IPS-11a (cell line): ENCODE data around the gene POU3F1.

Experiments used
- H3K4me3 ChIP-seq: one replicate; pipeline ENCODE4 v1.5.1; 2013; ENCODE audit warnings: low read depth, low read length, control low read depth

POU3F1 gene

DNA sequence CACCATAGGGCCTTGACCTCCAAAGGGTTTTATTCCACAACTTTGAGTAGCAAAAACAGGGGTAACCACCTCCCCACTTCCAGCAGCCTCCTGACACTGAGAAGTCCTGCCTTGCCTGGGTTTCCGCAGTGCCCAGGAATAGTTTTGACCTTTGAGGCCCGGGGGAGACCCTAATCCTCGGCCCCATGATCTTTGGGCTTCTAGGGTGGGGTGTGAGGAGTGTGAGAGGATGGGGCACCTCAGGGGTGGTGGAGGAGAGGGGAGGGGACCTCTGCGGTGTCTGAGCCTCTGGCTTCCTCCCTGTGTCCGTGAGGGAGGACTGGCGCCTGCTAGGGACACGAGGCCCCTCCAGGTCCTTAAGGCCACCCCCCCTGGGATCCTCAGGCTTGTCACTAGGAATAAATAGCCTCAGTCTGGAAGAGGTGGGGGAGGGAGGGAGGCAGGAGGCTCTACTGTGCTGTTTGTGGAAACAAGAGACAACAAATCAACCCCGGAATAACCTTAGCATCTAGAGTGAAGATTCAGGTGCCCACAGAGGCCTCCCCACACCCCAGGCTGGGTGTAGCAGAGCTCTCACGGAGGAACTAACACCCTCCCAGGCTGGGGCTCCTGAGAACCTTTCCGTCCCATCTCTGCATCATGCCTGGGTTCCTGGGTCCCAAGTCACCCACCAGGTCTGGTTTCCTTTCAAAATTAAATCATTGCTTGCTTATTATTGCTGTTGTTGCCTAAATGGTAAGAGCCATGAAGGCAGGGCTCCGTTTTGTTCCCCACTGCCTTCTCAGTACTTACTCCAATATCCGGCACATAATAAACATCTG is 40.4 kb downstream of the POU3F1 start:
- H3K4me3 ChIP-seq: peak overlapping the region; percentile 33

DNA sequence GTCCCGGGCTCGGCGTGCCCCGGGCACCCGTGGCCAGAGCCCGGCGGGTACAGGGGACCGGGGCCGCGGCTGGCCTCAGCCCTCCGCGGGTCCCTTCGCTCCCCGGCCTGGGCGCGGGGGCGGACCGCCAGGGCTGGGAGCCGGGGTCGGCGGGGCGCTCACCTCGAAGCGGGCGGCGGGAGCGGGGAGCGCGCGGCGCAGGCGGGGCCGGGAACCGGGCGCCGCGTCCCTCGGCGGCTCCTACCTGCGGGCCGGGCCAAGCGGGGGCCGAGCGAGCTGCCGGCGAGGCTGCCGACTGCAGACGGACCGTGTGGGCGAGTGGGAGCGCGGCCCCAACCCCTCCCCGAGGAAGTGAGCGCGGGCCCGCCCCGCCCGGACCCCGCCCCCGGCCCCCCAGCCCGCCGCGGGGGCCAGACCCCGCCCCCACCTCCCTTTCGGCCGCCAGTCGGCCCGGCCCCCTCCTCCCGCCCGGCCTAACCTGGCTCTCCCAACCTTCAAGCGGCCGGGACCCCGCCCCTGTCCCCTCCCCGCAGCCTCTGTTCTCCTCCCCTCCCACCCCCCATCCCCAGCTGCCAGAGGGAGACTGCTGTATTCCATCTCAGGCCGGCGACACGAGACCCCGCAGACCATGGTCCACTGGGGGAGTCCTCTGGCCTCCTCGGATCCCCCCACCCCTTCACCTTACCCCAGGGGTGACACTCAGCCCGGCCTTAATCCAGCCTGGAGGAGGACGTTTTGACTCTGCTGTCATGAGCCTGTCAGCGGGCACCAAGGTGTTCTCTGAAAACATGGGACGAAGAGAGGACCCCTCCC is 41.2 kb downstream of the POU3F1 start, which contains the start of gene FHL3:
Gene FHL3 (minus strand): TSS at position 320 of the 813 bp plus-strand sequence. CDS start 6,102 bp downstream, outside the sequence.
- H3K4me3 ChIP-seq: peak within 1 kb of the TSS; percentile 78

DNA sequence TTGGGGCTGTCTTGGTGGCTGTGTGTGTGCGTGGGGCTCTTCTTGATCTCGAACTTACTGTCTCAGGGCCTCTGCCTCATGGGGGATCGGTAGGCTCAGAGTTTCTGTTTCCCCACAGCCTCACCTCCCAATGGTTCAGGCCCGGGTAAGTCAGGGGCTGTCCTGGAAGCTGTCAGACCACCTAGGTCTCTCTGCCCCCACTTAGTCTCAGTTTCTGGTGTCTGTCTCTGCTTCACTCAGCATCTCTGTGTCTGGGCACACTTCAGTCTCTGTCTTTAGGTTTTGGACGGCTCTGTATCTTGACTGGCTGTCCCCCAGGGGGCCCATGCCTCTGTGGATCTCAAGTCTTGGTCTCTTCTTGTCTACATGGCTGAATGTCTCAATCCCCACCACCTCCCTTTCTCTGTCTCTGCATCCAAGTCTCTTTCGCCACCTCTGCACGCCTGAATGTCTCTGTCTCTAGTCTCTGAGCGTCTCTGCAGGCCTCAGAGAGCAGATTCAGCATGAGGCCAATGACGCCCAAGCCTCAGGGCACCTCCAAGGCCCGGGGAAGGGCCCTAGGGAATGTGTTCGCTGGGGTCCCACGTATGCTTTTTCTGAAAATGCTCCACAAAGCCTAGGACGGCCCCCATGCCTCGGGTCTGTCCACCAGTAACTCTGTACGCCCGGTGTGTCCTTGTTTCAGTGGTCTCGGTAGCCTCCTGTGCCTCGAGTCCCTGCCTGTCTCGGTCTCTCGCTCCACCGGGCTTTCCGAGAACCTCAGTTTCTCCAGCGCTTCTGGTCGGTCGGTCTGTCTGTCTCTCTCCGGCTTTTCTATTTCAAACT is 42.1 kb downstream of the POU3F1 start:
- peak overlapping the region; percentile 78 for H3K4me3 ChIP-seq

DNA sequence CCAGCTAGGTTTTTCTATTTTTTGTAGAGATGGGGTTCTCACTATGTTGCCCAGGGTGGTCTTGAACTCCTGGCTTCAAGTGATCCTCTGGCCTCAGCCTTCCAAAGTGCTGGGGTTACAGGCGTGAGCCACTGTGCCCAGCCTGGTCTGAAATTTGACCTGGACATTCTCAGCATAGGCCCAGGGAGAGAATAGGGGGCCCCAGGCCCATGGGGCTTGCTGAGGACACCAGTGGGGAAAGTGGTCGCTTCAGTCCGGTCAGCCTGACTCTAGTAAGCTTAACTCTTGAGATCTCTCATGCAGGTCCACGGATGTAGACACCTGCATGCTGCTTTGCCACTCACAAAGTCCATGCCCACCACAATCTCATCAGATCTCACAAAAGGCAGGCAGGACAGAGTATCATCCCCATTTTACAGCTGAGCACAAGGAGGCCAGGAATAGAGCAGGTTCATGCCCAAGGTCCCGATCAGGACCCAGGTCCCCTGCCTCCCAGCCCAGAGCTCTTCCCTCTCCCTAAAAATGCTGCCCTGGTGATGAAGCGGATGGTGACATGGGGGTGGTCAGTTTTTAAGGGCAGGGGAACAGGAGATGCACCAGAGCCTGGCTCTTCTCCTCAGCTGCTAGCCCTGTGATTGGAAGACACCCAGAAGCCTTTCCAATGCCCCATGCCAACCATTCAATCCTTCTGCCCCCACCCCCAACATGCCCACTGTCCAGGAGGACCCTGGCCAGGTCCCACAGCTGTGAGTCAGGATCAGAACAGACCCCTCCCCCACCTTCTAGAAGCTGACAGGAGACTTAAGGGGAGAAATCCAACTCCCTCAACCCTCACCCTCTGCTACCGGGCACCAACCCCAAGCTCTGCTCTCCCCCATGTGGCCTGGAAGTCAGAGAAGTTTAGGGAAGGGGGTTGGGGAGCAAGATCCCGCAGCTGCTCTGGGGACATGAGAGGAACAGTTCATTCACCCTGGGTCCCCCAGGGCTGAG is 43.0 kb downstream of the POU3F1 start:
- H3K4me3 ChIP-seq: no peak overlapping the region

DNA sequence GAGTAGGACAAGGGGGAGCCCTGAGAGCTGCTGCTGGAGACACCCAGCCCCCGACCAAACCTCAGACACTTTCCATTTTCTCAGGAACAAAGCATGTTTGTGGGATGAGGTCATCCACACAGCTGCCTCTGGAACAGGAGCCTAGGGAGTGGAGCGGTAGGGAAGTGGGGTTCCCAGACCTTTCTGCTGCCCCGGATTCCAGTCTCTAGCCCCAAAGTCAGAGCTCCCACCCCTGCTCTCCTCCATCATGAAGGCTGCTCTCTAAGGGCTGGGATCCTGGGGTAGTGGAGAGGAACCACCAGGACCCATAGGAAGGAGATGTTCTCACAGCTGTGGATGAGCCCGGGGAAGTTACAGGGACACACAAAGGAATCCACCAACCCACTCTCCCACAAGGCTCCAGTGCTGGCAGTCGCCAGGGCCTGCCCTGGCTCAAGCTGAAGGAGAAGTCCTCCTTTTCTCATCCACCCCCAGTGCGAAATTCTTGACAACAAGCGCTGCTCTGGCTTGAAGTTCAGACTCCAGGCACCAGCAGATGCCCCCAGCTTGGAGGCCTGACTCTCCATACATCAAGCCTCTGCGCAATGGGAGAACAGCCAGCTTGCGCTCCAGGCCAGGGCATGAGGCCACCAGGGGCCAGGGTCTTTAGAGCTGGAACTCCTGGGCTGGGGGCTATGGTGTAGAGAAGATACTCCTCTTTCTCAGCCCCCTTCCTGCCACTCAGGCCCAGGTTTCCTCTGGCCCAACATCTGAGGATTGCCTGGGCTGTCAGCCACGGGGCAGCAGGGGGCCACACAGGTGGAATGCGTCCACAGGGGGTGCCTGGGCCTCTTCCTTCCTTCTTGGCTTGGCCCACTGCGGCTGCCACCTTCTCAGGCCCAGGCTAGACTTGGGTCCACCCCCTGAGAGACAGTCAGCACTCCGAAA is 45.8 kb downstream of the POU3F1 start:
- no peak overlapping the region for H3K4me3 ChIP-seq

DNA sequence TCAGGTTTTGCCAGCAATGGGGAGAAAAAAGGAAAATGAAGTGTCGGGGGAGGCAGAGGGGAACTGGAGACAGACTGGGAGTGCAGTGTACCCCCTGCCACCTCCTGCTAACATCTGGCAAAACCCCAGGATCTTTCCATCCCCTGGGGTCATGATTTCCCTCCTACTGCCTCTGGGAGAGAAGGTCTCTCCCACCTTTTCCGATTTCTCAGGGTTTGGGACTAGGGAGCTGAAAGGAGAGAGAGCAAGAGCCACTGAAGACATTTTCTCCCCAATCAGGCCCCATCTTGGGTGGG is 46.4 kb downstream of the POU3F1 start:
- no peak overlapping the region for H3K4me3 ChIP-seq

DNA sequence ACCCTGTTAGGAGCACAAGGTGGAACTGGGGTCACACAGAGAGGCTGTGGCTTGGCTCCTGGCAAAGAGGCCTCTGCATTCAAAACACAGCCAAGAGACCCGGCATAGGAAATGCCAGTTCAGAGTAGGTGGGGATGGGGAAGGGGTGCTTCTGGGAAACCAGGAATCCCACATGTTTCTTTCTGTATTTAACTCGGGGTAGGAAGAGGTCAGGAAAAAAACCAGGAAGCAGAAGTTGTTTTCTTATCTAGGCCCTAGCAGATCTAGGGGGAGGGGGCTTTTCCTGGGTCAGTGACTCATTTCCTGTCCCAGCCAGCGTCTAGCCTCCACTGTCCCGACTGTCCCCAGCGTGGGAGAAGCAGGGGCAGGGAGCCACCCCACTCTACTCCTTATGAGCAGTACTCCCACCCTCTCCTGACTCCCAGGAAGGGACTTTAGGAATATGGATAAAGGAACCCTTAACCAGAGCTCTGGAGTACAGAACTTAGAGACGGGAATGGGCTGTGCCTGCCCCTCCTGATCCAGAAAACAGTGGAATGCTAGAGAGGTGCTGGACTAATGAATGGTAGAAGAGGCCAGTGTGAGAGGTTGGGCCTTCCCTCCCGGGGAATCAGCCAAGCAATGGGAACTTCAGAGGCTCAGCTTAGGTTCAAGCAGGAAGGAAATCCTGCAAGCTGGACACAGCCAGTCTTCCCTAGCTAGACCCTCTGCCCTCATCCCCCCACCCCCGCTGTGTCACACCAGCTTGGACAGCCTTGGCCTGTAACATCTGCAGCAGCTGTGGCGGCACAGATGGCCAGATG is 47.0 kb downstream of the POU3F1 start:
- H3K4me3 ChIP-seq: no peak overlapping the region

DNA sequence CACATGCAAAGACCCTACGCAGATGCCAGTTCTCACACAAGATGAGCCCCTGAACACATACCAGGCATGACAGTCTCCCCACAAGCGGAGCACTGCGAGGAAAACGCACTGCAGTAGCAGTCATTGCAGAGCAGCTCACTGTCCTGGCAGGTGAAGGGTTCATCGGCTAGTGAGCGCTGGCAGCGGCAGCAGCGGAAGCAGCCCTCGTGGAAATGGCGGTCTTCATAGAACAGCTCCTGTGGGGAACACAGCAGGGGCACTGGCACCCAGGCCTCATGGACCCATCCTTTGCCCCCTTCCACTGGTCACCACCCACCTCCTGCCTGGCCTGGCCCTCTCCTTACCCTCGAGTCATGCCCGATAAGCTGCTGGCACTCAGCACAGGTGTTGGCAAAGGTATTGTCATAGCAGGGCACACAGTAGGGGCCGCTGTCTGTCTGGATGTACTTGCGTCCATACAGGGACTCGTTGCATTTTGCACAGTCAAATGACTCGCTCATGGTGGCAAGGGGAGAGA is 47.6 kb downstream of the POU3F1 start:
- H3K4me3 ChIP-seq: no peak overlapping the region

DNA sequence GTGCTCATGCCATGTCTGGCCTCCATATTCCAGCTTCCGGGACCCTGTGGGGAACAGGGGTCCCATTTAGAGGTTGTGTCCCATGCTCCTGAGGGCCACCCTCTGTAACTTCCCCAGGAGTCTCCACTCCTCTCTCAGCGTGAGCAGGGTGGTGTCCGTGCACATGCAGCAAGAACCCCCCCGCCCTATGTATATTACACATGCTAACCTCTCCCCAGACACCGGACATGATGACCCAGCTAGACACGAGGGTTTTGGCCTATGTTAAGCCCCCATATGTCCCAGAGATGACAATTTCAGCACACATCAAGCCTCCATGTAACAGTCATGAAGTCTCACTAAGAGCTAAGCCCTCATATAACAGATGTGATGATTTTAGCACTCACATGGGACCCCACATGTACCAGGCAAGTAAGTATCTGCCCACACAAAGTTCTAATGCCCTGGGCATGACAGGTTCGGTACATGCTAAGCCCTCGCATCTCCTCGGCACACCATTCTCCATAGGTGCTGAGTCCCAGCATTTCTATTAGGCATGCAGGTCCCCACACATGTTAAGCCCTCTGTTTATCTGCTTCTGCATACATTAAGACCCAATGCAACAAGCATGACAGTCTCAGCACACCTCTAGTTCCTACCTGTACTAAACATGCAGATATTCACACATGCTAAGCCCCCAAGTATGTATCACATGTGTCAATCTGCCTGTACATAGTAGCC is 48.3 kb downstream of the POU3F1 start:
- H3K4me3 ChIP-seq: no peak overlapping the region

DNA sequence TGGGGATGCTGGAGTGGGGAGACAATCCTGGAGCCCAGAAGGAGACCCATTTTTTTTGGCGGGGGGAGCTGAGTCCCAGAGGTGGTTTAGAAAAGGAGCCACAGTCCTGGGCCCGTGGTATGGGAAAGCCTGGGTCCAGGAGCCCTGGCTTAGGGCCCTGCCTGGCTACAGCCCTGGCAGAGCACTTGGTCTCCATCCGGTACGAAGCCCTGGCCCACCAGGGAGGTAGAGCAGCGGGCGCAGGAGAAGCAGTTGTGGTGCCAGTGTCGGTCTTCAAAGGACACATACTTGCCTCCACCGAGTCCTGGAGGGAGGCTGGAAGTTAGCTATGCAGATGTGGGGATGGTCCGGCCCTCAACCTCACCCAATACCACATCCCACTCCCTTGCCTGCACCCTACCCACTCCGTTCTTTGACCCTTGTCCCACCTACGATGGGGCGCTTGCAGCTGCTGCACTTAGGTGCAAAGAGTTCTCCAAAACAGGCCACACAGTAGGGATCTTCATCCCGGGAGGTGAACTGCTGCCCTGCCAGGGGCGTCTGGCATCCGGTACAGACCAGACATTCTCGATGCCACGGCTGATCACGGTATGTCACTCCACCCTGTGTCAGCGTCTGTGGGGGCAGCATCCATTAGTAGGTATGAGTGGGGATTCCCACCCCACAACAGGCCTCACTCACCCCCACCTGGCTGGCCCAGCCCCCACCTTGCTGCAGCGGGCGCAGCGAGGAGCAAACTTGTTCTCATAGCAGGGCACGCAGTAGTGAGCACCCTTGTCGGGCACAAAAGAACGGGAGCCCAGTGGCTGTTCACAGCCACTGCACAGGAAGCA is 49.1 kb downstream of the POU3F1 start:
- H3K4me3 ChIP-seq: no peak overlapping the region

DNA sequence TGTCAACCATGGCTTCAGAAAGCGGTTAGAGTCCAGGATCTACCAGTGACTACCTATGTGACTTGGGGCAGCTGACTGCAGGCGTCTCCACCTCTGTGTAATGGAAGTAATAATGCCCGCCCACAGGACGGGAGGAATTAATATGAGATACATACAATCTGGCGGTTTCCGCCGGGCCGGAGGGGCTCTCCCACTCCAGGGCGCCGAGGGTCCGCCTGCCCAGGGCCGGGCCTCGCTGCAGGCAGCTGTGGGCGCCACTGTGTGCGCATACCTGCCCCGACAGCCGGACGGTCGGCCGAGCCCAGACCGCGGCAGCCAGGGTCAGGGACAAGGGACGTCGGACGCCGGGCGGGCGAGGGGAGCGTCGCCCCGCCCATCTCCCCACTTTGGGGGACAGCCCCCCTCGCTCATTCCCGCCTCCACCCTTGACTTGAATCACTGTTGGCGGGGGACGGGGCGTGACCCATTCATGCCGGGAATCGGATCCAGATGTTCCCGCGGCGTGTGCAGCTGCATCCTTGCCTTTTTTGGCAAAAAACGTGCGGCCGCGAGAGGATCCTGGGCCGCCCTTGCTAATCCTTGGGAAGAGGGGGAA is 50.7 kb downstream of the POU3F1 start:
- peak overlapping the region; percentile 52 for H3K4me3 ChIP-seq

DNA sequence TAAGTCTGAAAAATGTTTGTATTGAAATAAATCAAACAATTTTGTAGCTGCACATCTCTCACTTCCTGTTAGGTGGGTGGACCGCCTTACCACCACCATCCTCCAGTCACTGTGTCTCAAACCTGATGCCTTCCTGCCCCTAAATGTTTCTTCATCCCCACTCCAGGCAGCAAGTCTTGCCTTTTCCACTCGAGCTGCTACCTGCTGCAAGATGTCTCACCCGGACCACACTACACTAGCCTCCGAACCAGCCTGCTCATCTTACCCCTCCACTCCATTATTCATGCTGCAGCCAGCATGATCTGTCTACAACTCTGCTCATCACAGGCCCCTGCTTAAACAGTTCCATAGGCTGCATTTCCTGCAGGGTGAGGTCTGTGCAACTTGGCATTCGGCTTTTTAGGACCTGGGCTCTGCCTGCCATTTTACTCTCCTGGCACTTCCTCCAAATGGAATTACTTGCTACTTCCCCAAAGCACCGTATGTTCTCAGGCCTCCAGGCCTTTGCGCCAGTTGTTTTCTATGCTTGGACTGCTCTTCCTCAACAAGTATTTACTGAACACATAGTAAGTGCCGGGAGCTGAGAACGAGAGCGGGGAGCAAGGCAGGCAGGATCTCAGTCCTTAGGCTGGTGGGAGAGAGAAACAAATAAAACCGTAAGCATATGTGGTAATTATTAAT is 51.6 kb downstream of the POU3F1 start:
- H3K4me3 ChIP-seq: no peak overlapping the region
